ENCODE results near the gene CPD.
"Not testable (repeated sequence)": the region's sequence is repeated elsewhere in the genome, so short reads cannot be mapped to it uniquely, and the experiment has no call there.

The CPD gene

DNA sequence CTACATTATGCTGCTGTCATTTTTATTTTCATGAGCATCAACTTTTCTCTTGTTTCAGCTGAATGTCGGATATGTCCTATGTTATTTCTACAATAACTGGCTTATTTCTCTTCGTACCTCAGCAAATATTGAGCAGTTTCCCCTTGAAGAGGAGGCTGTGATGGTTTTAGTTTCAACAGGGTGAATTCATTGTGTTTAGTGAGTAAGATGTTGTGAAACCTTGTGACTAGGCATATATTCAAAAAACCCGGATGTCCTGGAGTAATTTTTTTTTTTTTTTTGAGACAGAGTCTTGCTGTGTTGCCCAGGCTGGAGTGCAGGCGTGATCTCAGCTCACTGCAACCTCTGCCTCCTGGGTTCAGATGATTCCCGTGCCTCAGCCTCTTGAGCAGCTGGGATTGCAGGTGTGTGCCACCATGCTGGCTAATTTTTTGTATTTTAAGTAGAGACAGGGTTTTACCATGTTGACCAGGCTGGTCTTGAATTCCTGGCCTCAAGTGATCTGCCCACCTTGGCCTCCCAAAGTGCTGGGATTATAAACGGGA, 11.1 kb downstream of the CPD start:
- DNase-seq: no peak

DNA sequence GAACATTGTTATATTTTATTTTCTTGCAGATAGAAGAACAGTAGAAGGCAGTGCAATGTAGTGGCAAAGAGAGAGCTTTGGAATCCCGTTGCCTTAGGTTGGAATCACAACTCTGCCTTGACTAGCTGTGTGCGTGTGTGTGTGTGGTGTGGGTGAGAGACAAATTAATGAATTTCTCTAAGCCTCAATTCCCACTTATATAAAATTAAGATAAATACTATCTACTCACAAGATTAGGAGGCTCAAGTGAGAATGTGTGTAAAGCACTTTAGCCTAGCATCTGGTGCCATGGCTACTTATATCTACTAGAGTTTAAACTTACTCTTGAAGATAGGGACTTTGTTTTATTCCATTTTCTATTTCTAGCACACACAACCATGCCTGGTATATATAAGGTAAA, 12.8 kb downstream of the CPD start:
- no peak for DNase-seq

GRCh38 chr17:30393491-30393890, 14.8 kb downstream of the CPD start:
- peak; percentile 31 for DNase-seq

DNA sequence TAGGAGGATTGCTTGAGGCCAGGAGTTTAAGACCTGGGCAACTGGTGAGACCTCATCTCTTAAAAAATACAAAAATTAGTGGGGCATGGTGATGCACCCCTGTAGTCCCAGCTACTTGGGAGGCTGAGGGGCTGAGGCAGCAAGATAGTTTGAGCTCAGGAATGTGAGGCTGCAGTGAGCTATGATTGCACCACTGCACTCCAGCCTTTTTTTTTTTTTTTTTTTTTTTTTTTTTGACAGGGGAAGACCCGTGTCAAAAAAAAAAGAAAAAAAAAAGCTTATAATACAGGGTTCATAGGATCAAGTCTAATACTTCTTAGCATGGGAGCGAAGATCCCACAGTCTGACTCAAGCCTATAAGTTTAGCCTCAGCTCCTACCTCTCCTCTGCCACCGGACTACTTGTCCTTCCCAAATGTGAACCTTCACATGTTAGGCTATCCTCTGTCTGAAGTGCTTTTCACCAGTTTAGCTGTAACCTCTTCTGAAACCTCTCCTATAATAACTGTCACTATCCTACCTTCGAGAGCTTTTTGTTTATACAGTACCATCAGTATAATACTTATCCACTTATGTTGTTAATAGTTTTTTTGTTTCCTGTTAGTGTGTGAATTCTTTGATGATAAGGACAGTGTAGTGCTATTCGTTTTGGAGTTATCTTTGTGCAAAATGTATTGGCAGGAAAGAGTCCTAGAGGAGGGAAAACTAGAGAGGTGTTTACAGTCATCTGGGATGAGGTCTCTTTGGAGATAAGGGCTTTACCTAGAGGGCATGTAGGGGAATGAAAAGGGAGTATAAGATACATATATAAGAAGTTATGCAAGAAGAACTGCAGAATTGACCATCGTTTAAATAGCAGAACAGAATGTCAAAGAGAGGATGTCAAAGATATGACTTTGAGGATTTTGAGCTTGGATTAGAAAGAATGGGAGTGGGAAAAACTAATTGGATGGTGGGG, 15.5 kb downstream of the CPD start:
- DNase-seq: no peak

GRCh38 chr17:30395398-30396022, 16.8 kb downstream of the CPD start:
- DNase-seq: no peak

DNA sequence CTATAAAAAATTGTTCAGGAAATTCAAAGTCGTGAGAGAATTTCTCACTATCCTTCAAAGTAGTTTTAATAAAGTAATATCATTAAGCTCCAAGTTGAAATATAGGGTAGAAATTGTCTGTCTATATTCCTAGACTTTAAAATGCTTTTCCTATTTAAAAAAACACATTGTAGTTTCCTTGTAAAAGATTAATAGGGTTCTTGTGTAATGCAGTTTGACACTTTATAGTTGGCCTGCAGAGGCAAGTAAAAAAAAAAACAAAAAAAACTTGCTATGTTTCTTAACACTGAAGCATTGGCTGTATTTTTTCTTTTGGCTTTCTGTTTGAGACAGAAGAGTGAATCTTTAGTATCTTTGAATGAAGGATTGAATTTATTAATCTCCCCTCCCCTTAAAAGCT, 17.4 kb downstream of the CPD start:
- DNase-seq: no peak

GRCh38 chr17:30396612-30397011, 17.9 kb downstream of the CPD start:
- no peak for DNase-seq

DNA sequence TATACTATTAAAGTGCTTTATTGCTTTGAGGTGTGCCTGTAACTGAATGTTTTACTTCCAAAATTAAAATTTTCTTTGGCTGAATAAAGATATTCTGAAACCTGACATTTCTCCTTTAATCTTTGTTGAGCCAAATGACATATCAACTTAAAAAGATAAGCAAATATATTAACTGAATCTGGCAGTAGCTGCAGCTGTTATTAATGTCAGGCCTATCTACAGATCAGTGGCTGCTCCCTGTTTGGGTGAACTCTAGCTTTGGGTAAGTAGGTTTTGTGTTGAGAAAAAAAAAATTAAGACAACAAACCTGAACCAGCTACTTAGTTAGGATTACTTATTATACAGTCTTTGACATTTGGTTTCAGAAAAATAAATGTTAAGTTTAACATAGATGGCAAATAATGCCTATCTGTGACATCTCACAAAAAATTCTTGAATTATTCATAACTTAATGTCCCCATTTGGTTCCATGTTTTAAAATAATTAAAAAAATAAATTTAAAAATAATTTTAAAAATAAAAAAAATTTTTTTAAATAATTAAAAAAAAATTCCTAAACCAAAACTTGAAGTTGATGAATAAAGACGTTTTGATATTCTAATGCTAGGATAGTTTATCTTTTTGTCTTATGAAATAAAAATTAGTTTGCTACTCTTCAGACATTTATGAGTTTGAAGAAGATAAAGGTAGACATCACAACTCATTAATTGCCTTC, 19.8 kb downstream of the CPD start:
- DNase-seq: no peak

- no peak for DNase-seq
These were observed 22.4 kb downstream of the CPD start for GRCh38 chr17:30401097-30401496.

DNA sequence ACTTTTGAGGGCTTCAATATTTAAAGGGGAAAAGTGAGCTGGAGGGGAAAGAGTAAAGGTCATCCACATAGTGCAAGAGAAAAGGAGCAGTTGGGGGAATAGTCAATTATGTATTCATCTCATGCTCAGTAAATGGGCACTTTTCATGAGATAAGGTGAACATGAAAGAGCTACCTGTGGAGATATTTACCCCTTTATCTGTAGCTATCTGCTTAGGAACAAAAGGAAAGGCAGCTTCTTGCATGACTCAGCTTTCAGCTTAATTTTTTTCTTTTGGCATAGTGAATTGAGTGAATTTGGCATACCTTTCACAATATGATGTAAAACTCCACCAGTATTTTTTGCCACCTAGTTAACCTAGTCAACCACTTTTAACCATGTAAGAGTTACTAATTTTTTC, 26.4 kb downstream of the CPD start:
- DNase-seq: no peak

GRCh38 chr17:30410627-30411026, 31.9 kb downstream of the CPD start:
- DNase-seq: not testable (repeated sequence)

GRCh38 chr17:30412008-30412496, 33.3 kb downstream of the CPD start:
- not testable (repeated sequence) for DNase-seq

GRCh38 chr17:30413109-30413508, 34.4 kb downstream of the CPD start:
- no peak for DNase-seq

GRCh38 chr17:30414486-30414885, 35.8 kb downstream of the CPD start:
- DNase-seq: no peak

DNA sequence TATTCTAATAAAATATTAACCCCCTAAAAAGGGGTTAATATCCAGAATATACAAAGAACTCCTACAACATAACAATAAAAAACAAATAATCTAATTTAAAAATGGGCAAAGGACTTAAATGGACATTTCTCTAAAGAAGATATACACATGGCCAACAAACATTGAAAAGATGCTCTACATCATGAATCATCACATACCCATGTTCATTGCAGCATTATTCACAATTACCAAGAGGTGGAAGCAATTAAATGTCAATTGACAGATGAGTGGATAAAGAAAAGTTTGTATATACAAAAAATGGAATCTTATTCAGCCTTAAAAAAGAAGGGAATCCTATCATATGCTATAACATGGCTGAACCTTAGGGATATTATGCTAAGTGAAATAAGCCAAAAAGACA, 36.8 kb downstream of the CPD start:
- DNase-seq: no peak

DNA sequence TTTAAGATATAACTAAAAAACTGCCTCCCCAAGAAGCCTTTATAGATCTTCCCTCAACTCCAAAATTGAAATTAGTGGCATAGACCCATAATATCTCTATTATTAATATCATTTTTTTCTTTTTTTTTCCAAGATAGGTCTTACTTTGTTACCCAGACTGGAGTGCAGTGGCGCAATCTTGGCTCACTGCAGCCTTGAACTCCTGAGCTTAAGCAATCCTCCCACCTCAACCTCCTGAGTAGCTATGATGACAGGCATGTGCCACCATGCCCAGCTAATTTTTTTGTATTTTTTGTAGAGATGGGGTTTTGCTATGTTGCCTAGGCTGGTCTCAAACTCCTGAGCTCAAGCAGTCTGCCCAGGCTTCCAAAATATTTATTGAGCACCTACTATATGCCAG, 39.3 kb downstream of the CPD start:
- DNase-seq: not testable (repeated sequence)

GRCh38 chr17:30421592-30421991, 42.9 kb downstream of the CPD start:
- no peak for DNase-seq

GRCh38 chr17:30422171-30422570, 43.4 kb downstream of the CPD start:
- DNase-seq: no peak

GRCh38 chr17:30424471-30424870, 45.7 kb downstream of the CPD start:
- no peak for DNase-seq

DNA sequence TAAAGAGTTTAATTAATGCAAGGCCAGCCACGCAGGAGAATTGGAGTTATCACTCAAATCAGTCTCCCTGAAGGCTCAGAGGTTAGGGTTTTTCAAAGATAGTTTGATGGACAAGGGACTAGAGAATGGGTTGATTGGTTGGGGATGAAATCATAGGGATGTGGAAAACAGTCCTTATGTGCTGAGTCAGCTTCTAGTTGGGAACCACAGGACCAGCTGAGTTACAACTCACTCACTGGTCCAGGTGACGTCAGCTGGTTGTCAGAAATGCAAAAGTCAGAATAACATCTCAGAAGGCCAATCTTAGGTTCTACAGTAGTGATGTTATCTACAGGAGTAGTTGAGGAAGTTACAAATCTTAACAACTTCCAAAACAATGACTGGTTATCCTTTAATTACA, 47.6 kb downstream of the CPD start:
- DNase-seq: no peak

DNA sequence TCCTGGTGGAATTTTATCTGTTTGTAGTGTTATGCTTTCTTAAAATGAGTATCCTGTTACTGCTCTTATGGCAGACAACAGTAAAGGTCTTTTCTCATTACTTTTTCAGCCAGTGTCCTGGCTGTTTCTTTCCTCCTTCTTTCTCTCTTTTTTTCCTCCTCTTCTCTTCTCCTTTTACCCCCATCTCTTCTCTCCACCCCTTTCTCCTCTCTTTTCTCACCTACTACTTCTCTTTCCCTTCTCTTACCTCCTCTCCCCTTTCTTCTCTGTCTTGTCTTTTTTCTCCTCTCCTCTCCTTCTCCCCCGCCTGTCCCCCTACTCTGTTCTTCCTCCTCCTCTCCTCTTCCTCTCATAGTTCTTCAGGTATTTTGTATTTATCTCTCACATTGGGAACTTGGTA, 48.9 kb downstream of the CPD start:
- no peak for DNase-seq

DNA sequence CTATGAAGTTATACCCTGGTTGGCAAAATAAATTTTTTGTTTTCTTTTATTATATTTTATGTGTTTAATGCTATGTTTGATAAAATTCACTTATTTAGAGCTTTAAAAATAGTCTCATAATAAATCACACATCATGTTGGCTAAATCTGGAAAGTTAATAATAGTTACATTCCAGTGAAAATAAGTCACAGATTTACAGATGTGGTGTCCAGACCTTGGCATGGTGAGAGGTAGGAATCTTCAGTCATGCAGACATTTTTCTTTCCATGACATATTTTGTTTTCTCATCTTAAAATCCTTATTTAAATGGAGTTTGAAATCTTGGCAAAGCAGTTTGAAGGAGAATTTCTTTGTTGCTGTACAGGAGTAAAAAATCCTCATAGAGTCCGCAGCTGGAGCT, 50.4 kb downstream of the CPD start:
- DNase-seq: no peak

DNA sequence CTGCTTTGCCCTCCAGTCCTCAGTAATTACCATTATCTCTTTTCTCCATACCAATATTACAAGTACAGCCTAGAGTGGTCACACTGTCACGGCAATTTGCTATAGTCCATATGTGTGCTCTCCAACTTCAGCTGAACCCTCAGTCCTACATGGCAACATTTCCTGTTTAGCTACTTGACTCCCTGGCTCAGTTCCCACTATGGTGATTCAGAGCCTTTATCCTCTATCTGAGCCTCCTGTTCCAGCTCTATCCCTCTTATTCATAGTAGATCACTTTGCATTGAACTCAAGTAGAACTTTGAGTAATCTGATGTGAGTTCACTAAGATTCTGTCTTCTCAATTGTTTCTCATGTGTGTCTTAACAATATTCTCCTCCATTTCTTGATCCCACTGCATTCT, 54.8 kb downstream of the CPD start:
- no peak for DNase-seq
